Activated CD4-positive, alpha-beta T cell treated with anti-CD3 and anti-CD28 coated beads, Interleukin-2, amount 50 U/mL, for 4 hours (primary cell): Measurements from ENCODE around the gene LTBP1.
"Not testable (repeated sequence)": the region's sequence is repeated elsewhere in the genome, so short reads cannot be mapped to it uniquely, and the experiment has no call there.

Source experiments
- DNase-seq, 2 experiments: peaks; one replicate each; pipeline ENCODE4 v3.0.0-alpha.2; 2020

LTBP1 gene

DNA sequence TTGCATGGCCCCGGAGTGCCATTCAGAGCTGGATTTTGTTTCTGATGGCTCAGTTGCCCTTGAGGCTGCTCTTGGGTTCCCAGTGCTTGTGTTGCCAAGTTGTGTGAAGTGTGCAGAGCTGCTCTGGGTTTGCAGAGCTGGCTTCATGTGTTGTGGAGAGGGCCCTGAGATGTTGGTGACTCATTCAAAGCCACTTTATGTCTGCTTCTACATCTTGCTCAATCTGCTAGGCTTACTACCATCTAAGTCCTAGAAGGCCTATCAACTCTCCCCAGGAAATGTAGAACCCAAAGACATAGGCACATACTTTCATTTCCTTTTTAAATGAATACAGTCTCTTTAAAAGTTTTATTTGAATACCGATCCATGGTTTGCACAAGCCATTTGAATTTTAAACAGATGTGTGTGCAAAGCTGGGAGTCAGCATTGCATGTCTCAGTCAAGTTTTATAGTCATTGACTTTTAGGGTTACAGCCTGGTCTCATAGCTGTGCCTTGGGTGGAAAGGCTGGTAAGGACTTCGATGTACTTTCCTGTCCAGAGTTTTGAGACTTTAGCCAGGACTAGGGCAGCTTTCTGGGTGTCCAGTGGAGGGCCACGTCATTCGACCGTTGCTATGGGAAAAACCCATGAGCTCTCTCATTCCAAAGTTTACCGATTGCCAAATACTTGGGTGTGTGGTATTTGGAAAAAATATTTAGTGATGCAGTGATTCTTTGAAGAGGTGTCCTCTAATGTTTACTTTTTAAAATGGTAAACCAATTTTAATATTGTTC, 105.0 kb downstream of the LTBP1 start:
- DNase-seq, result no peak

DNA sequence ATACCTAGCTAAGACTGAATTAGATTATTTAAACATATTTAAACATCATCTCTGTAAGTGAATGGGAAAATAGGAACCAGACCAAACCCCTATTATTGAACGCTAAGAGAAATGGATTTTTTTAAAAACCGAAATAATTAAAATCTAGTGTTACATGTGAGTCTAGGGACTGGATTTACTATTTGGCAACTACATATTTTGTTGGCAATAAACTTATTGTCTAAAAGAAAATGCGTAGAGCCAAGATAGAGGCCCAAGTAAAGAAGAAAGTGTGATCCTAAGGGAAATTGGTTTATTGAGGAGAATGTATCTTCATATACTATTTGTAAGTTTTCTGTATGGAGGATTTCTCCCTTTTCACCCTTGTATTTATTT, 105.6 kb downstream of the LTBP1 start:
- no peak for DNase-seq

GRCh38 chr2:33052795-33053194, 106.0 kb downstream of the LTBP1 start:
- DNase-seq, result not testable (repeated sequence)

GRCh38 chr2:33056170-33056569, 109.4 kb downstream of the LTBP1 start:
- no peak for DNase-seq

GRCh38 chr2:33057307-33058028, 110.7 kb downstream of the LTBP1 start:
- DNase-seq, result not testable (repeated sequence)

DNA sequence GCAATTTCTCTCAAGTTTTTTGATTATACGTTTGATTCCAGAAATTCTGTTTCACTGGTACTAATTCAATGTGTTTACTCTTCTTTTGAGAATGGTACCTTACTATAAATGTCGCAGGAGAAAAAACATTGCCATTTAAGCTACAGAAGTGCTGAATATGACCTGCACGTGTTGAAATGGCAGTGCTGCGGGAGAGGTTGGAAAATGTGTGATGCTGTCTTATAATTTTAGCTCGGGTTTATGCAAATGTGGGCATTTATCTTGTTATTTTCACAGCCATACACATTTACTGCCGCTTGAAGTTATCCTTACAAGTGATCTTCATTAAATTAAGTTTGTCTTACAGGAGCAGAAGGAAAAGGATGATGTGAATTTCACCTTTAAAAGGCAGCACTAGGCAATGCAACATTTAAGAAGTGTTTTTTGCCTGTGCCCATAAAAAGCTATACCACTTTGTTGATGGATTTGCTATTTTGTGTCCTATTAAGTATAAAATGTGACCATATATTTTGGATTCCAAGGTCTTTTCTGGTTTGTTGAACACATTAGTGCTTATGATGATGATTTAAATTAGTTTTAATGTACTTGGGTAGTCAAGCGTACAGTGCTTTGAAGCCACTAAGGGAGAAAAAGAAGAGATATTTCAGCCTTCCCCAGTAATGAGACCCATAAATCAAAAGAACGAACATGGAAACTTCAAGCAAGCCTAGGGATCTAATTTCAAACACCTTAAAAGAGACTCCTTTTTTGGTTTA, 112.1 kb downstream of the LTBP1 start:
- no peak for DNase-seq

DNA sequence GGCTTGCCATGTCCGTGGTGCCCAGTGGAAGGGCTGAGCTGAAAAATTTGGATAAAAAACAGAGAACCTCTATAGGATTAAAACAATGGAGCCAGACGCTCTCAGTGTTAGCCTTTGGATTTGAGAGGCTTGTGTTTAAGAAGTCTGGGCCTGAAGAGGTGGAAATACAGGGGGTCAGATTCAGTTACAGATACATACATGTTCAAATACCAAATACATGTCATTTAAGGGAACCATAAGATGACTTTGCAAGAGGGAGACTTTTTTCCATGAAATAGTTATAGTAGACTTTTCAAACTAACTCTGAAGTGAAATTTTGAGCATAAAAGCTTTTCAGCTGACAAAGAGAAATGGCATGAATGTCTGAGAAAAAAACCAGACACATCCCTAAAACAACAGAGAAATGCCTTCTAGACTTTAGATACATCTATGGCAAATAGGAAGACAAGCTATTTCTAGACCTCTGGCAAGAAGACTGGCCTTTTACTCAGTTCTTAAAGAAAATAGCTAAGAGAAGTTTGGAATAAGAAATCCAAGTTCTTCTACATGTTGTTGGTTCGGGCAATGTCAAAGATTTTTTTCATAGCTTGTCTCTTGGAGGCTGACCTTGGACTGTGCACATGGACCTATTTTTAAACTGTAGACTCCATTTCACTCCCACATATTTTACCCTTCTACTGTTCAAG, 112.9 kb downstream of the LTBP1 start:
- DNase-seq, result no peak

- no peak for DNase-seq
These were observed 113.7 kb downstream of the LTBP1 start for GRCh38 chr2:33060405-33060804.

GRCh38 chr2:33062665-33063250, 116.0 kb downstream of the LTBP1 start:
- no peak for DNase-seq

DNA sequence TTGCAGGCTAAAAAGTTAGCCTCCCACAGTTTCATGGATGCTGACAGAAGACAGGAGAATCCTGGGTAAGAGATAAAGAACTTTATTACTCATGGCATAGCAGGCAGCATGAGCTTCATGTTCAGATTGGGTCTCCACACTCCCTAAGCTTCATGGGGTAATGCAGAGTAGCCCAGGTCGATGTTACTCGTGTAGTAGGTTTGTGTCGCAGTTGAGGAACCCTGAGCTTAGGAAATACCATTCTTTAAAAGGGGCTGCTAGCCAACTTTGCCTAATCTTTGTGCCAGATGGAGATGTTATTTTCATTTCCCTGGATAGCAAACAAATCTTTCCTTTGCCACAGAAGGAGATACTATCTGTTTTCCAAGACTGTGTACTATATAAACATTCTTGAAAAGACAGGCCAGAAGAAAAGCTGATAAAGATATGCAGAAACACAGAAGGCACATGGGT, 117.6 kb downstream of the LTBP1 start:
- DNase-seq, result no peak

DNA sequence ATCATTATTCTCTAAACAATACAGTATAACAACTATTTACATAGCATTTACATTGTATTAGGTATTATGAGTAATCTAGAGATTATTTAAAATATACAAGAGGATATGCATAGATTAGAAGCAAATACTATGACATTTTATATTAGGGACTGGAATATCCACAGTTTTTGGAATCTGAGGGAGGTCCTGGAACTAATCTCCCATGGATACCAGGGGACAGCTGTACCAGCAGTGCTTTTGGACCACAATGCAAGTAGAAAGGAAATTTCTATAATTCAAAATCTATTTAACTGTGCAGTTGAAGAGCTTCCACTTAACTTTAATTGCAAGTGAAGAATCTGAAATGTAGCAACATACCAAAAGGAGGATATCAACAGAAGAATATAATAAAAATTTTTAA, 120.8 kb downstream of the LTBP1 start:
- DNase-seq, result no peak

DNA sequence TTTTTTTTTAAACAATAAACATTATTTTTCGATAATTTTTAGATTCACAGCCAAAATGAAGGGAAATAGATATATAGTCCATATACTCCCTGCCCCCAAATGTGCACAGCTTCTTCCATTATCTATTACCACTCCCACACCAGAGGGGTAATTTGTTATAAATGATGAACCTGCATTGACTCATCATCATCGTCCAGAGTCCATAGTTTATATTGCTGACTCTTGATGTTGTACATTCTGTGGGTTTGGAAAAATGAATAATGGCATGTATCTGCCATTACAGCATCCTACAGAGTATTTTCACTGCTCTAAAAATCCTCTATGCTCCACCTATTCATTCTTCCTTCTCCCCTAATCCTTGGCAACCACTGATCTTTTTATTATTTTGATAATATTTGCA, 121.5 kb downstream of the LTBP1 start:
- DNase-seq, result no peak

DNA sequence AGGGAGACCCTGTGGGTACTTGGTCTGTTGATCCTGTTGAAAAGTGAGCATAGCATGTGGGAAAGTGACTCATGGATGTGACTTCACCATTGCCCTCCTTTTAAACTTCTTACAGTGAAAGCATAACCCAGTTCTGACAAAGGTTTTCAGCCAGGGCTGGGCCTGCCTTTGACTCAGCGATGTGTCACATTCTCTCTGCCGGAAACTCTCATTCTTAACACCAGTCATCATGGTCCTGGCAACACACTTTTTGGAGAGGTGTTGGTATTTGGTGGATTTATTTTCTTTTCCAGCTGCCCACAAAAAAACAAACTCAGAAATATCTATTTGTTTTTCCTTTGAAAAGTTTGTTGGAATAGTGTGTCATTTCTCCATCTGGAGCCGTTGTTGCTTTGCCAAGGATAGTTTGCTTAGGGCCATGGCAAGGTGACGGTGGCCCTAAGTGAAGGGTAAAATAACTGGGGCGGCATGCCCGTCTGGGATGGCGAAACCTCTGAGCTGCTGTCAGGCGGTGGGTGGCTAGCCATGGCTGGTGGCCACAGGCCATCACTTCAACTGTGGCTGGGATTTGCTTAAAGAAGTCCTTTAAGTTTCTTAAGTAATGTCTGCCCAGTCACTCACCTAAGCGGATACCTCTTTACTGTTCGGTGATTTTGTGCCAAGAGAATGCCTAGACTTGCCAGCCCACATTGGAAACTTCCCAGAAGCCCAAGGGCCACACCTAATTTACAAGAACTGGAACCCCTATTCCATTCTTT, 123.3 kb downstream of the LTBP1 start:
- DNase-seq, result no peak

DNA sequence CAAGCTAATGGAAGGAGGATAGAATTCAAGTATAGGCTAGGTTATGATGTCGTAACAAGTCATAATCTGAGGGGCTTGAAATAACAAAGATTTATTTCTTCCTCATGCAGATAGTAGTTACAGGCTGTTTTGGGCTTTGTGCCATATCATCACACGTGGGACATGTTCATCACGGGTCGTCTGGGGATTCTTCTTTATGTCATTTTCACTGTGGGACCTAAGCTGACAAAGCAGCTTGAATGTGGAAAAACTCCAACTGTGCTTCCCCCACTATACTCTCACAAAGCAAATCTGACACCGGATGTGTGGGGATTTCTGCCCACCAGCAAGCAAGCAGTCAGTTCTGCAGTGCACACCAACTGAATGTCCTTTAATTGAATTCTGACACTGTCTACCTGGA, 124.8 kb downstream of the LTBP1 start:
- no peak for DNase-seq

GRCh38 chr2:33072614-33073013, 125.9 kb downstream of the LTBP1 start:
- DNase-seq, result no peak

DNA sequence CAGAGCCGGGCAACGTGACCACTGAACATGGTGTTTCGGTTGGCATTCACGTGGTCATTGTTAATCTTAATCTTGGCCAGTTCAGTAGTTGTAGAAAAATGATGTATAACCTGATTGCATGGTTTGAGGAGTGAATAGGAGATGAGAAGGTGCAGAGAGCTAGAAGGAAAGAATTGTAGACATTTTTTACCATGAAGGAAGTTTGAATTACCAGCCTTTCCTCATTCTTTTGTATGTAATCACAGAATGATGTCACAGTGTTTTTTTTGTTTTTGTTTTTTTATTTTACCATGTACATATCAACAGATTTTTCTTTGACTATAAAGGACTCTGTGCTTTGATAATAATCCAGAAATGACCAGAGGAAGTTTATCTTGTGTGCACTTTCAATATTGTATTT, 126.3 kb downstream of the LTBP1 start:
- DNase-seq, result no peak

GRCh38 chr2:33074197-33074596, 127.4 kb downstream of the LTBP1 start:
- no peak for DNase-seq

DNA sequence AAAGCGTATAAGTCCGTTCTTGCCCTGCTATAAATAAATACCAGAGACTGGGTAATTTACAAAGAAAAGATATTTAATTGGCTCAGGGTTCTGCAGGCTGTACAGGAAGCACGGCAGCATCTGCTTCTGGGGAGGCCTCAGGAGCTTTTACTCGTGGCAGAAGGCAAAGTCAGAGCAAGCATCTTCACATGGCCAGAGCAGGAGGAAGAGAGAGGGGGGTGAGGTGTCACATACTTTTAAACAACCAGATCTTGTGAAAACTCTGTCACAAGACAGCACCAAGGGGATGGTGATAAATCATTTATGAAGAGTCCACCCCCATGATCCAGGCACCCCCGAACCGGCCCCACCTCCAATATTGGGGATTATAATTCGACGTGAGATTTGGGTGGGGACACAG, 130.6 kb downstream of the LTBP1 start:
- no peak for DNase-seq

- DNase-seq, result no peak
These were observed 131.1 kb downstream of the LTBP1 start for GRCh38 chr2:33077844-33078243.

- DNase-seq, result no peak
These were observed 134.9 kb downstream of the LTBP1 start for GRCh38 chr2:33081691-33082090.

- DNase-seq, result no peak
These were observed 137.1 kb downstream of the LTBP1 start for GRCh38 chr2:33083699-33084387.
